Liver (tissue), 9 donors: ENCODE measurements around the gene CTPS1. TPM values are rescaled to one million over a fixed set of nuclear protein-coding genes. Genes with fewer than 3 reads are reported as not detected.

Experiments used
- DNase-seq: peaks from one replicate; pipeline ENCODE4 v3.0.0-alpha.2; 2017; ENCODE audit warnings: low spot score
- H3K27ac ChIP-seq, 2 donors: one replicate each; pipeline ENCODE4 v1.7.0; 2013; ENCODE audit warnings: inconsistent platforms in 2 of 2, low read length in 2 of 2, control low read depth in 1 of 2, low read depth in 1 of 2, mild to moderate bottlenecking in 1 of 2
- H3K27me3 ChIP-seq, 4 donors: one replicate each; pipeline versions ENCODE4 v1.6.1 to v1.7.0; 2013; ENCODE audit warnings: low read length in 3 of 4, inconsistent platforms in 1 of 4, mild to moderate bottlenecking in 1 of 4, moderate library complexity in 1 of 4; ENCODE audit not compliant: control insufficient read depth in 4 of 4, insufficient read depth in 4 of 4
- H3K36me3 ChIP-seq, 4 donors: one replicate each; pipeline versions ENCODE4 v1.6.1 to v1.7.0; 2013; ENCODE audit warnings: low read length in 3 of 4, mild to moderate bottlenecking in 3 of 4, low read depth in 1 of 4, moderate library complexity in 1 of 4; ENCODE audit not compliant: control insufficient read depth in 4 of 4, insufficient read depth in 3 of 4
- H3K4me1 ChIP-seq, 4 donors: one replicate each; pipeline versions ENCODE4 v1.6.1 to v1.7.0; 2013; ENCODE audit warnings: low read length in 3 of 4, mild to moderate bottlenecking in 3 of 4, moderate library complexity in 1 of 4; ENCODE audit not compliant: control insufficient read depth in 4 of 4, insufficient read depth in 4 of 4
- H3K4me3 ChIP-seq, 3 donors: one replicate each; pipeline versions ENCODE4 v1.6.1 to v1.7.0; 2013; ENCODE audit warnings: low read length in 3 of 3, control low read depth in 1 of 3, low read depth in 1 of 3, mild to moderate bottlenecking in 1 of 3
- H3K9ac ChIP-seq, 2 donors: one replicate each; pipeline ENCODE4 v1.7.0; 2013; ENCODE audit warnings: low read length in 2 of 2, mild to moderate bottlenecking in 2 of 2, moderate library complexity in 2 of 2, control low read depth in 1 of 2, low read depth in 1 of 2
- H3K9me3 ChIP-seq, 4 donors: one replicate each; pipeline versions ENCODE4 v1.6.1 to v1.7.0; 2013; ENCODE audit warnings: low read length in 3 of 4; ENCODE audit not compliant: control insufficient read depth in 4 of 4
- EGR1 ChIP-seq, 2 donors: IDR thresholded peaks; 2 replicates each; pipeline ENCODE4 v1.6.1; 2016 to 2018; ENCODE audit warnings: antibody characterized with exemption in 2 of 2, low read depth in 2 of 2
- FOXA2 ChIP-seq: IDR thresholded peaks from 2 replicates; pipeline ENCODE4 v1.6.1; 2016; ENCODE audit warnings: antibody characterized with exemption
- GABPA ChIP-seq, 2 donors: IDR thresholded peaks in 1 of 2; conservative IDR thresholded peaks in 1 of 2; 2 replicates each; pipeline ENCODE4 v1.6.1; 2016; ENCODE audit warnings: antibody characterized with exemption in 2 of 2, mild to moderate bottlenecking in 1 of 2, moderate library complexity in 1 of 2
- HNF4A ChIP-seq, 2 donors: conservative IDR thresholded peaks; 2 replicates each; pipeline ENCODE4 v1.6.1; 2016; ENCODE audit warnings: antibody characterized with exemption in 2 of 2, mild to moderate bottlenecking in 2 of 2
- HNF4G ChIP-seq: IDR thresholded peaks from 2 replicates; pipeline ENCODE4 v1.6.1; 2016; ENCODE audit warnings: antibody characterized with exemption
- JUND ChIP-seq, 2 donors: IDR thresholded peaks; 2 replicates each; pipeline ENCODE4 v1.6.1; 2016; ENCODE audit warnings: antibody characterized with exemption in 2 of 2
- NR2F2 ChIP-seq: IDR thresholded peaks from 2 replicates; pipeline ENCODE4 v1.6.1; 2016; ENCODE audit warnings: antibody characterized with exemption
- RAD21 ChIP-seq, 2 donors: IDR thresholded peaks; 2 replicates each; pipeline ENCODE4 v1.6.1; 2016; ENCODE audit warnings: antibody characterized with exemption in 2 of 2, mild to moderate bottlenecking in 2 of 2
- RXRA ChIP-seq, 2 donors: IDR thresholded peaks; 2 replicates each; pipeline ENCODE4 v1.6.1; 2017 to 2018; ENCODE audit warnings: antibody characterized with exemption in 2 of 2, mild to moderate bottlenecking in 1 of 2
- SP1 ChIP-seq: IDR thresholded peaks from 2 replicates; pipeline ENCODE4 v1.6.1; 2018; ENCODE audit warnings: antibody characterized with exemption, mild to moderate bottlenecking
- TAF1 ChIP-seq: conservative IDR thresholded peaks from 2 replicates; pipeline ENCODE4 v1.6.1; 2016; ENCODE audit warnings: antibody characterized with exemption, mild to moderate bottlenecking
- YY1 ChIP-seq: IDR thresholded peaks from 2 replicates; pipeline ENCODE4 v1.6.1; 2016; ENCODE audit warnings: antibody characterized with exemption, mild to moderate bottlenecking
- ZBTB33 ChIP-seq: IDR thresholded peaks from 2 replicates; pipeline ENCODE4 v1.6.1; 2016; ENCODE audit warnings: antibody characterized with exemption
- WGBS: extraction: QIAGEN DNeasy Blood & Tissue Kit; methylation state at CpG from one replicate; pipeline ENCODE4 v1.1.7; 2013; 5-methylcytosine and 5-hydroxymethylcytosine counted together
- polyA plus RNA-seq, 2 donors: library from polyadenylated mRNA; stranded (reverse) in 1 of 2; unstranded in 1 of 2; fragments of 200-250 nt in 1 of 2; fragments of >200 nt in 1 of 2; fragmentation: Nextera tagmentation in 1 of 2; extraction: Ambion mirVana in 1 of 2; gene quantifications; one replicate each; pipeline versions ENCODE4 v1.2.1 to v1.2.3, GENCODE V29; 2013 to 2015
- total RNA-seq, 2 donors: library from RNA; depleted of rRNA; stranded (reverse); fragments of >200 nt; gene quantifications; one replicate each; pipeline ENCODE4 v1.2.3, GENCODE V29; 2014
- TF ChIP-seq, protein P1 (sequence below): IDR thresholded peaks from 2 replicates; pipeline ENCODE4 v1.6.1; 2016; ENCODE audit warnings: antibody characterized with exemption
- TF ChIP-seq, protein P2 (sequence below): IDR thresholded peaks from 2 replicates; pipeline ENCODE4 v1.6.1; 2016; ENCODE audit warnings: antibody characterized with exemption
- TF ChIP-seq, protein P3 (sequence below): fragments of 150-350 bp; IDR thresholded peaks from 2 replicates; pipeline ENCODE4 v1.5.1; 2017; ENCODE audit warnings: improper control_type of control experiment, low read depth, low read length; ENCODE audit not compliant: missing input control
- TF ChIP-seq, protein P4 (sequence below): IDR thresholded peaks from 2 replicates; pipeline ENCODE4 v1.6.1; 2016; ENCODE audit warnings: antibody characterized with exemption, mild to moderate bottlenecking
- donor health status: healthy.
- donor health status: healthy.
- donor health status: healthy.
- donor health status: healthy.
- donor health status: healthy.

Gene CTPS1
- total and polyA plus RNA-seq, 4 donors, result 13.6 to 46.9 (median 19.8) TPM

DNA sequence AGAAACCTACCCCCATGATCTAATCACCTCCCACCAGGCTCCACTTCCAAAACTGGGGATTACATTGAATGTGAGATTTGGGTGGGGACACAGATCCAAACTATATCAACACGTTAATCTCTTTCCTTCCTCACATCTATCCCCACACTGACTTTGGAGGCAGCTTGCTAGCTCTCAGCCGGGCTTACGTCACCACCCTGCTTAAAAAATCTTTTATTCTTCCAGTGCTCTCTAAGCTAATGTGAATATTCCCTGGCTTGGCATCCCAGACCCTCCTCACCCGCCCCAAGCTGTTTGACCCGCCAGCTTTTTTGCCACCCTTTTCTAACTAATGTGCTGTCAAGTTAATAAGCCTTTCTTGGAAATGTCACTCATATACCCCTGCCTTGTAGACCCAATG lies 47.9 kb upstream of the CTPS1 start:
- Histone ChIP-seq H3K27ac (no peak overlapping the region), H3K9ac (no peak overlapping the region), H3K4me1 (peaks cover 0 to 11% (median 6%) of the 10 kb centered on the region in 4 donors), H3K27me3 (no peaks in the 10 kb centered on the region), H3K36me3 (no peaks in the 10 kb centered on the region), H3K9me3 (no peaks in the 10 kb centered on the region), H3K4me3 (no peak overlapping the region)
- 93% methylated on average over 5 of the region's 5 CpGs for WGBS
- DNase-seq, result no peak
- TF ChIP-seq SP1 (no peak), EGR1 (IDR thresholded peaks at IDR 0.05; ENCODE audit: low read depth in 2 of 2) (no peak), YY1 (no peak), TAF1 (no peak), JUND (IDR thresholded peaks at IDR 0.05) (no peak), RXRA (IDR thresholded peaks at IDR 0.05) (no peak), HNF4A (conservative IDR thresholded peaks at IDR 0.05) (no peak), ZBTB33 (no peak), FOXA2 (no peak)
- TF ChIP-seq, protein P1, sequence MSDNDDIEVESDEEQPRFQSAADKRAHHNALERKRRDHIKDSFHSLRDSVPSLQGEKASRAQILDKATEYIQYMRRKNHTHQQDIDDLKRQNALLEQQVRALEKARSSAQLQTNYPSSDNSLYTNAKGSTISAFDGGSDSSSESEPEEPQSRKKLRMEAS, result no peak
- TF ChIP-seq, protein P2, sequence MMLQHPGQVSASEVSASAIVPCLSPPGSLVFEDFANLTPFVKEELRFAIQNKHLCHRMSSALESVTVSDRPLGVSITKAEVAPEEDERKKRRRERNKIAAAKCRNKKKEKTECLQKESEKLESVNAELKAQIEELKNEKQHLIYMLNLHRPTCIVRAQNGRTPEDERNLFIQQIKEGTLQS, result no peak
- TF ChIP-seq, protein P3, sequence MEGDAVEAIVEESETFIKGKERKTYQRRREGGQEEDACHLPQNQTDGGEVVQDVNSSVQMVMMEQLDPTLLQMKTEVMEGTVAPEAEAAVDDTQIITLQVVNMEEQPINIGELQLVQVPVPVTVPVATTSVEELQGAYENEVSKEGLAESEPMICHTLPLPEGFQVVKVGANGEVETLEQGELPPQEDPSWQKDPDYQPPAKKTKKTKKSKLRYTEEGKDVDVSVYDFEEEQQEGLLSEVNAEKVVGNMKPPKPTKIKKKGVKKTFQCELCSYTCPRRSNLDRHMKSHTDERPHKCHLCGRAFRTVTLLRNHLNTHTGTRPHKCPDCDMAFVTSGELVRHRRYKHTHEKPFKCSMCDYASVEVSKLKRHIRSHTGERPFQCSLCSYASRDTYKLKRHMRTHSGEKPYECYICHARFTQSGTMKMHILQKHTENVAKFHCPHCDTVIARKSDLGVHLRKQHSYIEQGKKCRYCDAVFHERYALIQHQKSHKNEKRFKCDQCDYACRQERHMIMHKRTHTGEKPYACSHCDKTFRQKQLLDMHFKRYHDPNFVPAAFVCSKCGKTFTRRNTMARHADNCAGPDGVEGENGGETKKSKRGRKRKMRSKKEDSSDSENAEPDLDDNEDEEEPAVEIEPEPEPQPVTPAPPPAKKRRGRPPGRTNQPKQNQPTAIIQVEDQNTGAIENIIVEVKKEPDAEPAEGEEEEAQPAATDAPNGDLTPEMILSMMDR, result no peak
- TF ChIP-seq, protein P4, sequence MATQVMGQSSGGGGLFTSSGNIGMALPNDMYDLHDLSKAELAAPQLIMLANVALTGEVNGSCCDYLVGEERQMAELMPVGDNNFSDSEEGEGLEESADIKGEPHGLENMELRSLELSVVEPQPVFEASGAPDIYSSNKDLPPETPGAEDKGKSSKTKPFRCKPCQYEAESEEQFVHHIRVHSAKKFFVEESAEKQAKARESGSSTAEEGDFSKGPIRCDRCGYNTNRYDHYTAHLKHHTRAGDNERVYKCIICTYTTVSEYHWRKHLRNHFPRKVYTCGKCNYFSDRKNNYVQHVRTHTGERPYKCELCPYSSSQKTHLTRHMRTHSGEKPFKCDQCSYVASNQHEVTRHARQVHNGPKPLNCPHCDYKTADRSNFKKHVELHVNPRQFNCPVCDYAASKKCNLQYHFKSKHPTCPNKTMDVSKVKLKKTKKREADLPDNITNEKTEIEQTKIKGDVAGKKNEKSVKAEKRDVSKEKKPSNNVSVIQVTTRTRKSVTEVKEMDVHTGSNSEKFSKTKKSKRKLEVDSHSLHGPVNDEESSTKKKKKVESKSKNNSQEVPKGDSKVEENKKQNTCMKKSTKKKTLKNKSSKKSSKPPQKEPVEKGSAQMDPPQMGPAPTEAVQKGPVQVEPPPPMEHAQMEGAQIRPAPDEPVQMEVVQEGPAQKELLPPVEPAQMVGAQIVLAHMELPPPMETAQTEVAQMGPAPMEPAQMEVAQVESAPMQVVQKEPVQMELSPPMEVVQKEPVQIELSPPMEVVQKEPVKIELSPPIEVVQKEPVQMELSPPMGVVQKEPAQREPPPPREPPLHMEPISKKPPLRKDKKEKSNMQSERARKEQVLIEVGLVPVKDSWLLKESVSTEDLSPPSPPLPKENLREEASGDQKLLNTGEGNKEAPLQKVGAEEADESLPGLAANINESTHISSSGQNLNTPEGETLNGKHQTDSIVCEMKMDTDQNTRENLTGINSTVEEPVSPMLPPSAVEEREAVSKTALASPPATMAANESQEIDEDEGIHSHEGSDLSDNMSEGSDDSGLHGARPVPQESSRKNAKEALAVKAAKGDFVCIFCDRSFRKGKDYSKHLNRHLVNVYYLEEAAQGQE, result no peak

DNA sequence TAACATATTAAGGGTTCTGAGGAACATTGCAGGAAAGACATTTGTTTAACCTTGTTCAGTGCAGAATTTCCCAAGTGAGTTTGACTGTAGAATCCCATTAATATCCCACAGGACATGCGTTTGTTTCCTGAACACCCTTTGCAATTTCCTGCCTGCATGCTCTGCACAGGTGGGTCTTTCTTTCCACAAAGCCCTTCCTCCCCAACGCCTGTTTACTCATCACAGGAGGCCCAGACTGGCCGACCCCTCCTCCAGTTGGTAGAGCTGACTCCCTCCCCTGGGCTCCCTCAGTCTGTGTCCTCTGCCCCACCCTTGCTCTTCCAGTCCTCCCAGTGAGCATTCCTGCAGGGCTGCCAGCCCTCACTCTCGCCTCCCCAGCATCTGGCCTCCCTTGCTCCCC lies 47.5 kb upstream of the CTPS1 start:
- Histone ChIP-seq H3K9ac (no peak overlapping the region), H3K27me3 (no peaks in the 10 kb centered on the region), H3K36me3 (no peaks in the 10 kb centered on the region), H3K4me1 (peaks cover 0 to 11% (median 6%) of the 10 kb centered on the region in 4 donors), H3K9me3 (no peaks in the 10 kb centered on the region), H3K4me3 (no peak overlapping the region), H3K27ac (no peak overlapping the region)
- DNase-seq, result no peak
- 77% methylated on average over 4 of the region's 4 CpGs for WGBS
- TF ChIP-seq, protein P1, result no peak
- no peak for TF ChIP-seq HNF4G
- TF ChIP-seq TAF1, result no peak
- no peak for TF ChIP-seq EGR1 (IDR thresholded peaks at IDR 0.05; ENCODE audit: low read depth in 2 of 2)
- no peak for TF ChIP-seq RAD21 (IDR thresholded peaks at IDR 0.05)
- no peak for TF ChIP-seq RXRA (IDR thresholded peaks at IDR 0.05)
- no peak for TF ChIP-seq NR2F2
- no peak for TF ChIP-seq JUND (IDR thresholded peaks at IDR 0.05)
- TF ChIP-seq GABPA (IDR thresholded peaks at IDR 0.05 in 1 of 2, conservative IDR thresholded peaks at IDR 0.05 in 1 of 2), result no peak
- TF ChIP-seq HNF4A (conservative IDR thresholded peaks at IDR 0.05), result no peak
- TF ChIP-seq FOXA2, result no peak
- TF ChIP-seq ZBTB33, result no peak
- no peak for TF ChIP-seq SP1
- TF ChIP-seq, protein P3, result no peak
- TF ChIP-seq YY1, result no peak
- TF ChIP-seq, protein P2, result no peak
